SK-N-MC (cell line): Measurements from ENCODE around the gene TUBB2B.

Experiments
- DNase-seq: peaks from one replicate; pipeline ENCODE4 v3.0.0-alpha.2; 2011; ENCODE audit warnings: low read depth, low spot score
- H3K27ac ChIP-seq: fragments of 200-600 bp; sonication (generic); 2 replicates; pipeline ENCODE4 v1.5.1; 2016; ENCODE audit warnings: mixed run types
- H3K36me3 ChIP-seq: fragments of 200-600 bp; sonication (generic); 2 replicates; pipeline ENCODE4 v1.6.1; 2017; ENCODE audit warnings: antibody characterized with exemption, low read length, mixed read lengths; ENCODE audit not compliant: insufficient read depth
- H3K4me3 ChIP-seq: fragments of 200-600 bp; sonication (generic); 2 replicates; pipeline ENCODE4 v1.5.1; 2016
- H3K9ac ChIP-seq: fragments of 200-600 bp; sonication (generic); 2 replicates; pipeline ENCODE4 v1.8.0; 2017; ENCODE audit warnings: mixed run types, mixed read lengths; ENCODE audit not compliant: insufficient read length
- H3K9me3 ChIP-seq: fragments of 200-600 bp; sonication (generic); 2 replicates; pipeline ENCODE4 v1.6.1; 2017; ENCODE audit warnings: low read depth, mild to moderate bottlenecking, antibody characterized with exemption, low read length, moderate library complexity, mixed read lengths
- EZH2 ChIP-seq: fragments of 200-600 bp; sonication (generic); IDR thresholded peaks from one replicate; pipeline ENCODE4 v1.6.1; 2017; ENCODE audit warnings: antibody characterized with exemption
- FOXP2 ChIP-seq: optimal IDR thresholded peaks from 2 replicates; pipeline ENCODE3; 2011; ENCODE audit warnings: mild to moderate bottlenecking, moderate library complexity; ENCODE audit not compliant: insufficient read depth; ENCODE audit errors: extremely low read length, control extremely low read depth
- POLR2AphosphoS5 ChIP-seq: IDR thresholded peaks from 2 replicates; pipeline ENCODE4 v1.6.1; 2012; ENCODE audit warnings: mild to moderate bottlenecking, low read depth, low read length, borderline replicate concordance

TUBB2B gene

DNA sequence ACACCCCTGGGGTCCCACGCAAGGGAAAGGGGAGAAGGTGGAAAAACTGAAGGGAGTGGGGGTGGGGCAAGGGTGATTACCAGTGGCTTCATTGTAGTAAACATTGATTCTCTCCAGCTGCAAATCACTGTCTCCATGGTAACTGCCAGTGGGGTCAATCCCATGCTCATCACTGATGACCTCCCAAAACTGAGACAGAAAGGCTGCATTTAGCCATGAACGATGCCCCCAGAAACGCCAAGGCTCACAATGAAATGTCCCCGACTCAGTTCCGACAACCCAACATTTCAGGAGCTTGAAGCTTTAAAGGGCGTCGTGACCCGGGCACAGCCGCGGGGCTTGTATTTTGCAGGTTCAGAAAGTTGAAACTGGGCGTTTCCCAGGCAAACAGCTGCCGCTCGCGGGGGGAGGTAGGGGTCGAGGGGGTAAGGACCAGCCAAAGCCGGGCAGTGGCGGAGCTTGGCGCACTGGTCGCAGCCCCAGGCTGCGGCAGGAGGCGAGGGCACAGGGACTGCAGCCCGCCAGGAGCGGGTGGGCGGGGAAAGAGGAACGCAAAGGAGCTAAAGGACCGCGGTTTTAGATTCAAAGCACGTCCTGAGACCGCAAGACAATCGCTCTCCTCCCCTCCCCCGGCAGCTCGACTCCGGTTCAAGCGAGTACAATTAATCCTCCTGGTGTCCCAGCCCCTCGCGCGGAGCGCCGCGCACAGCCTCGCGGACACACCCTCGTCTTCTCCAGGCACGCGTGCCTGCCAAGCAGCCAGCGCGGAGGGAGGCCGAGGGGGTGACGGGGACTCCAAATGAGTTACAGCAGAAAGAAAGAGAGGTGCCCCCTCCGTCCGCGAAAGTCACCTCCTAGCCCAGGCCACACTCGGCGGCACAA, 731 bp downstream of the TUBB2B start:
- Histone ChIP-seq H3K9ac (peak overlapping the region; percentile 83), H3K9me3 (no peaks in the 10 kb centered on the region), H3K27ac (no peak overlapping the region), H3K36me3 (peaks cover 6% of the 10 kb centered on the region; the same call in 1 of the 2 replicates), H3K4me3 (peak overlapping the region; percentile 90)
- no peak for DNase-seq
- no peak for TF ChIP-seq EZH2
- no peak for TF ChIP-seq FOXP2
- no peak for TF ChIP-seq POLR2AphosphoS5

DNA sequence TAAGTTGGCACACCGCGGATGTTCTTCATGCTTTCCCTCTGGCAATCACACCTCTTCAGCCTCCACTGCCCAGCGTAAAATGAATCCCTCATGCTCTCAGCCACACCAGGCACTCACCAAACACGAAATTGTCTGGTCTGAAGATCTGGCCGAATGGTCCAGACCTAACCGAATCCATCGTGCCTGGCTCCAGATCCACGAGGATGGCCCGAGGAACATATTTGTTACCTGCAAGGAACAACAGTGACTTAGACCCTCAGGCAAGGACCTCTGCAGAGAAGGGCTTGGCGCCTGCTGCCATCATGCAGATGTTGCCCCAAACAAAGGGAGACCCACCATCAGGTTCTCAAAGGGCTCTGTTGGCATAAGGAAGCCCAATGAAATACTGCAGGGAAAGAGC, 1.4 kb downstream of the TUBB2B start:
- H3K4me3 ChIP-seq, result peak overlapping the region; percentile 90
- no peak overlapping the region for H3K9ac ChIP-seq
- no peaks in the 10 kb centered on the region for H3K9me3 ChIP-seq
- H3K27ac ChIP-seq, result no peak overlapping the region
- TF ChIP-seq POLR2AphosphoS5 (no peak), EZH2 (no peak), FOXP2 (no peak)
- H3K36me3 ChIP-seq, result peaks cover 6% of the 10 kb centered on the region; the same call in 1 of the 2 replicates
- DNase-seq, result no peak

DNA sequence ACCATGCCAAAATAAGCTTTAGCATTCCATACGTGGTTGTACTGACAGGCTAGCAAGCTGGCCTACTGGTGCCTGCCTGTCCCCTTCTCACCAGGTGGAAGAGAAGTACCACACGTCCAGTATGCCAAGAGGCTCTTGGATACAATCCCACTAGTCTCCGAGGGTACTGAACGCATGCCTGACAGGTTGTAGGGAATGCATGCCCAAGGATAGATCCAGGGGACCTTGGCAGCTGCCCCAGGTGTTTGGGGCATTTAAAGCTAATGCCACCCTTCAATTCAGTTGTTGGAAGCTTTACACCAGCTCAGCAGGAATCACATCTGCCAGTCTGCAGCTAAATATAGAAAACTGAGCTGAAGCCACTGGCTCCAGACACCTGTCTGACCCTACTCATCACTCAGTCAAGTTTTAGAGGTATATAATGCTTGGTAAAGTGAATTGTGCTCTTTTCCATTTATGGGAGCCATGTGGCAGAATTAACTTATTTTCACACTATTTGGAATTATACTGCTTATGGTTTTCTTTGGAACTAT, 4.9 kb downstream of the TUBB2B start:
- Histone ChIP-seq H3K4me3 (no peak overlapping the region), H3K9ac (no peak overlapping the region), H3K9me3 (no peaks in the 10 kb centered on the region), H3K27ac (no peak overlapping the region), H3K36me3 (peaks cover 6% of the 10 kb centered on the region; the same call in 1 of the 2 replicates)
- TF ChIP-seq EZH2 (no peak), FOXP2 (no peak), POLR2AphosphoS5 (no peak)
- no peak for DNase-seq

DNA sequence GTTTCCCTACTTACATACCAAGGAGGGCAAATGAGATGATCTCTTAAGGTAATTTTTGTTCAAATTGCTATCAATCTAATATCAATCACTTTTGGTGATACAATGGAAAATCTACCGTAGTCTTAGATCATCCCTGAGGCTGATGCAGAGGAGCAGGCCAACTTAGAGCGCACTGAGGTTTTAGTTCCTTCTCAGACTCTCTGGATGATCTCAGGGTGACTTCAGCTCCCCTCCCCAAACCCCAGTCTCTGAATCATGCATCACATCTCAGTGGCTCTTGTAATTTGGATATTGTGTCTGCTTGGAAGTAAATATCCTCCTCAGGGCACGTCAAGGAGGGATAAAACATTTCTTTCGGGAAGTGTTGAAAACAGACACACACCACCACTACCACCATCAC, 5.9 kb downstream of the TUBB2B start:
- no peaks in the 10 kb centered on the region for H3K9me3 ChIP-seq
- peaks cover 6% of the 10 kb centered on the region; the same call in 1 of the 2 replicates for H3K36me3 ChIP-seq
- H3K4me3 ChIP-seq, result no peak overlapping the region
- H3K9ac ChIP-seq, result no peak overlapping the region
- H3K27ac ChIP-seq, result no peak overlapping the region
- no peak for TF ChIP-seq POLR2AphosphoS5
- no peak for TF ChIP-seq EZH2
- no peak for TF ChIP-seq FOXP2
- no peak for DNase-seq

DNA sequence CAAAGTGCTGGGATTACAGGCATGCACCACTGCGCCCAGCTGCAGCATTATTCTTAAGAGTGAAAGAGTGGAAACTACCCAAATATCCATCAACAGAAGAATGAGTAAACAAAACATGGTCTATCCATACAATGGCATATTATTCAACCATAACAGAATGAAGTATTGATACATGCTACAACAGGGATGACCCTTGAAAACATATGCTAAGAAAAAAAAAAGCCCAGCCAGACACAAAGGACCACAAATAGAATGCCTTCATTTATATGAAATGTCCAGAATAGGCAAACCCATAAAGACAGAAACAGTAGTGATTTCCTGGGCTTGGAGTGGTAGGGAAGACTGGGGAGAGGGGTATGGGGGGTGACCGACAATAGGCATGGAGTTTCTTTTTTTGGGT, 7.1 kb downstream of the TUBB2B start:
- no peak for DNase-seq
- Histone ChIP-seq H3K4me3 (no peak overlapping the region), H3K27ac (no peak overlapping the region), H3K36me3 (peaks cover 3% of the 10 kb centered on the region; the same call in 1 of the 2 replicates), H3K9ac (no peak overlapping the region), H3K9me3 (no peaks in the 10 kb centered on the region)
- no peak for TF ChIP-seq POLR2AphosphoS5
- TF ChIP-seq FOXP2, result no peak
- no peak for TF ChIP-seq EZH2

DNA sequence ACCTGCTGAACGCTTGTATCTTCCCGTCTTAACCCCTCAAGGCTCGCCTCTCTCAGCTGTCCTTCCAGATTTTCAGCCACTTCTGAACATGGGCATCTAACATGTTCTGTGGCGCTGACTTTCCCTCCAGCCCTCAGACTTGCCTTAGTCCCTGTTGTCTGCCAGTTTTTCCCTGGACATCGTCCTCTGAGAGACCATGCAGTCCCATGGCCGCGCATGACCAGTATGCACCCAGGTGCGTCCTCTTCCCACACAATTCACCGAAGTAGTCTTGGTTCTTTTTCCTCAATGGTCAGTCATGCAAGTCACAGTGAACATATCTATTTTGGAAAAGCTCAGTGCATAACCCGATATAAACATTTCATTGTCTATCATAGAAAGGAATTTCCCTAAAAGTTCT, 9.2 kb downstream of the TUBB2B start:
- H3K4me3 ChIP-seq, result no peak overlapping the region
- H3K9me3 ChIP-seq, result no peaks in the 10 kb centered on the region
- TF ChIP-seq EZH2, result no peak
- TF ChIP-seq FOXP2, result no peak
- TF ChIP-seq POLR2AphosphoS5, result no peak
- H3K27ac ChIP-seq, result no peak overlapping the region
- H3K9ac ChIP-seq, result no peak overlapping the region
- no peaks in the 10 kb centered on the region for H3K36me3 ChIP-seq
- no peak for DNase-seq

DNA sequence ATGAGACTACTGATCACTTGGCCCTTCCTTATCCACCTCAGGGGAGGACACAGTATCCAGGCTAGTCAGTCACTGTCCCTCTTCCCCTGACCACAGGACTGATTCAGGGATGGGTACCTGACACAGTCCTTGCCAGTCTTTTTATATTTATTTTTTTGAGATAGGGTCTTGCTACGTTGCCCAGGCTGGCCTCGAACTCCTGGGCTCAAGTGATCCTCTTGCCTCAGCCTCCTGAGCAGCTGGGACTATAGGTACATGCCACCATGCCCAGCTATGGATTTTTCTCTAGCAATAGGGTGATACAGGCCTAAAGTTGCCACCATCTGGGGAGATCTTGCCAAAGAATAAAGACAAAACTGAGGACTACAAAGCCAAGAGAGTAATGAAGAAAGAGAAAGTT, 10.2 kb downstream of the TUBB2B start:
- no peak overlapping the region for H3K4me3 ChIP-seq
- TF ChIP-seq FOXP2, result no peak
- no peak overlapping the region for H3K9ac ChIP-seq
- no peak for DNase-seq
- H3K27ac ChIP-seq, result no peak overlapping the region
- H3K9me3 ChIP-seq, result no peaks in the 10 kb centered on the region
- H3K36me3 ChIP-seq, result no peaks in the 10 kb centered on the region

DNA sequence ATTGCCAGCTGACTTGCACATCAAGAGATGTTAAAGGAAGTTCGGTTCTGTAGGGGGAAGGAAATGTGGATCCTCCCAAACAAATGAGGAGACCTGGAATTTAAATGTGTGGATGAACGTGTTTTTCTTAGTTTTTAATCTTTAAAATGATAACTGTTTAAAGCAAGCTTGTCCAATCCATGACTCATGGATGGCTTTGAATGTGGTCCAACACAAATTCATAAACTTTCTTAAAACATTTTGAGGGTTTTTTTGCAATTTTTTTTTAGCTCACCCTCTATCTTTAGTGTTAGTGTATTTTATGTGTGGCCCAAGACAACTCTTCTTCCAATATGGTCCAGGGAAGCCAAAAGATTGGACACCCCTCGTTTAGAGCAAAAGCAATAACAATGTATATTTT, 12.6 kb downstream of the TUBB2B start:
- no peak overlapping the region for H3K4me3 ChIP-seq
- no peak for DNase-seq
- no peak overlapping the region for H3K9ac ChIP-seq
- TF ChIP-seq EZH2, result no peak
- no peak for TF ChIP-seq FOXP2
- H3K9me3 ChIP-seq, result no peaks in the 10 kb centered on the region
- H3K36me3 ChIP-seq, result no peaks in the 10 kb centered on the region
- H3K27ac ChIP-seq, result no peak overlapping the region

DNA sequence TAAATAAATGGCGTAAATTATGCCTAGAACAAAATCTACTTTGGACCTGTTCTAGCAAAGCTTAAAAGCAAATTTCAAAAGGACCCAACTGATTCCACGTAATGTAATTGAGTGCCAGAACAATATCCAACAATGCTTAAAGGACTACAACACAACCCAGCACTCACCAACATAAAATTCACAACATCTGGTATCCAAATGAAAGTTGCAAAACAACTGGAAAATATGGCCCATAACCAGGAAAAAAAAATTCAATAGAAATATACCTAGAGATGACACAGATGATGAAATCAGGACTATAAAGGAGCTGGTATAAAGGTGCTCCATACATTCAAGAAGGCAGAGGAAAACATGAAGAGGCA, 14.1 kb downstream of the TUBB2B start:
- Histone ChIP-seq H3K9me3 (no peaks in the 10 kb centered on the region), H3K4me3 (no peak overlapping the region), H3K9ac (no peak overlapping the region), H3K27ac (no peak overlapping the region), H3K36me3 (no peaks in the 10 kb centered on the region)
- TF ChIP-seq EZH2, result no peak
- no peak for TF ChIP-seq FOXP2
- TF ChIP-seq POLR2AphosphoS5, result no peak
- DNase-seq, result no peak
